GM18909 (cell line): ENCODE results near the gene FAM72C.
"Not testable (repeated sequence)": the region's sequence is repeated elsewhere in the genome, so short reads cannot be mapped to it uniquely, and the experiment has no call there.

Experiments
- ATAC-seq: cut with Tn5 transposase; IDR thresholded peaks from one replicate; pipeline ENCODE4 v1.9.1; 2021; ENCODE audit warnings: mild to moderate bottlenecking; ENCODE audit not compliant: unreplicated experiment, poor library complexity

The FAM72C gene

GRCh38 chr1:143987868-143988267 is 16.1 kb upstream of the FAM72C start:
- not testable (repeated sequence) for ATAC-seq

DNA sequence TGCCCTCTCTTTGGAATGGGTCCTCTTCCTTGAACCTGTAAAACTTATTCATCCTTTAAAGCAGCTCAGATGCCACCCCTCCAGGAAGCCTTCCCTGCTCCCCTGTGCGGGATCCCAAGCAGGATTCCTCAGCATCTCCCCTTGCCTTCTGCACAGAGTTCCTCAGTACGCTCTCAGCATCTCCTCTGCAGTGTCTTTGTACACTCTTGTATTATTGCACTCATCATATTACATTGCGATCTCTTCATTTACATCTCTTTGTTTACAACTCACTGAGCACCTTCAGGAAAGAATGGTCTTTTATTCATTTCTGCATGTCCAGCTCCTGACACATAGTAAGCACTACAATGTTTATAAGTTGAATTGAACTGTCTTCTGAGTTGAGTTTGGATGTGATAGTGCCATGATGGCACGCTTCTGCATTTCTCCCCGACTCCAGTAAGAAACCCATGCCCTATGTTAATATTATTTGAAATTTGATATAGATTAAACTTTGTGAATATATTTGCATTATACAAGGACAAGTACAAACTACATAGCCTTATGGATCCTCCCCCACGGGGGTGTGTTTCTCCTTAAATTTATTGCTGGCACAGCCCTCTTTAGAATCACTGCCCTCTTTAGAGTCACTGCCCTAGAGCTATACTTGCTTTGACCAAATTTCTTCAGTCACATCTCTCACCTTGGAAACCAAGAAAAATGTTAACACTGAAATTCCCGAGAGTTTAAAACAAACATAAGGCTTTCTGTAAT is 13.1 kb upstream of the FAM72C start:
- not testable (repeated sequence) for ATAC-seq

DNA sequence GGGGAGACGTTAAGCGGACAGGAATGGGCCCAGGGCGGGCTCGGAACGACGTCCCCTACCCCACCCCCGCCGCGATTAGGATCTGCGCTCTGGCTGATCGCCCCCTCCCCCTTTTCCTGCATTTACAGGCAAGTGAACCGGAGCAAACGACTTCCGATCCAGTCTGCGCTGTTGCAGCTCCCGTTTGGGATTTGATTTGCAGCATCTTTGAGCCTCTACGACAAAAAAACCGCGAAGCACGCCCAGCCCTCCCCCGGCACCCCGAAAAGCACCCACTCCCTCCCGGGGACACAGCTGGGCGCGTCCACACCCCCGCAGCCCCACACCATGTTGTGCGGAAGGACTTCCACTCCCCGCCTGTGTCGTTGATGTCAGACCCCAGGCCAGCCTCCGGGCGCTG is 2.6 kb upstream of the FAM72C start:
- ATAC-seq = not testable (repeated sequence)

- ATAC-seq = not testable (repeated sequence)
These were observed 2.2 kb upstream of the FAM72C start for GRCh38 chr1:143973876-143974414.

DNA sequence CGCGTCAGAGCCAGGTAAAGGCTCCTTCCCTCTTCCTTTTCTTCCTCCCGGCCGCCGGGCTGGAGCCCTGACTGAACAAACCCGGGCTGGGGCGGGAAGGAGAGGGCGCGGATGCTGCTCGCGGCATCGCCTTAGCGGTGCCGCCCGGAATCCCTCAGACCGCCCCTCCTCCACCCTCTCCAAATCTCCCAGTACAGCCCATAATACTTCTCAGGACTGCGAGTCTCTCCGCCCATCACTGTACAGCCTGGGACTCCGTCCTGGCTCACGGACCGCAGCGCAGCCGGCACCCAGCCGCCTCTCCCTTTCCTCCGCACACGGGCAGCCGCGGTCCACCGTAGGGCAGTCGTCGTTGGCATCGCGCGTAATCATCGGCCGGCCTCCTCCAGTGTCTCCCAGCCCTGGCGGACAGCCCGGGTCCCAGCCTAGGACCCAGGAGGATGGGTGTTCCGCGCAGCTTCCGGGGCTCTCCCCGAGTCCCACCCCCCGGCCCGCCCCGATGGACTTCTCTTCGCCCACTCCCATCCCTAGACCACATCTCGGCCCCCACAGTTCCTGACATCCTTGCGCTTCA is 1.1 kb upstream of the FAM72C start:
- ATAC-seq = peak; percentile 3

DNA sequence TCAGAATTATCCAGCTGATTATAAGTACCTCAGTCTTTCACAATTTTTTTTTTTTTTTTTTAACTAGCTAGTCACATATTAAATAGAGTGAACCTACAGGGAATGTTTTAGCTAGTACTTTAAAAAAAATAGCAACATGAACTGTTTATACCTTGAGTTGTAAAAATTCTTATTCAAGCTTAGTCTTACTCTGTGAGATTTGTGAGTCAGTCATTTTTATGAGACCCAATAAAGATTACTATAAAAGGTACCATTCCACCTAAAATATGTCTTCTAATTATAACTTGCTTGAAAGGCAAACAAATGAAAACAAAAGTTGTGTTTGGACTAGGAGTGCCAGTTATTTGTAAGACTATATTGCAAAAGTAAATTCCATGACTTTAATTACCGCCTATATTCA is 5.9 kb downstream of the FAM72C start:
- ATAC-seq = not testable (repeated sequence)

DNA sequence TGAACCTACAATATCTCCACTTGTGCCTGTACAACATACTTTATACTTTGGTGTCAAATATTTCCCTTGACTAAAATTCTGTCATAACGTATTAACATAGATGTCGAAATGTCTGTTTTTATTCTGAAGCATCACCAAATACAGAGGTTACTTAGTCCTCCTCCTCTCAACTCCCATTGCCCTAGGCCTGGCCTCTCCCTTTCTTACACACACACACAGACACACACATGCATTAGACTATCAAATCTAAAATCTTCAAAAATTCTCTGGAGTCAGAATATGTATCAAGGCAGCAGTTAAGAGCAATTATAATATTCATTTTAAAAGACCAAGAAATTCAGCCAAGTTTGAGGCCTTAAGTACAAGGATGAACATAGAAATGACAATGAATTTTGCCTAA is 7.5 kb downstream of the FAM72C start:
- ATAC-seq = not testable (repeated sequence)

GRCh38 chr1:143955930-143956329 is 15.9 kb downstream of the FAM72C start:
- not testable (repeated sequence) for ATAC-seq

- ATAC-seq = not testable (repeated sequence)
These were observed 18.9 kb downstream of the FAM72C start for GRCh38 chr1:143952913-143953312.

GRCh38 chr1:143951485-143952391 is 20.0 kb downstream of the FAM72C start:
- ATAC-seq = not testable (repeated sequence)

GRCh38 chr1:143947749-143948148 is 24.0 kb downstream of the FAM72C start:
- not testable (repeated sequence) for ATAC-seq

DNA sequence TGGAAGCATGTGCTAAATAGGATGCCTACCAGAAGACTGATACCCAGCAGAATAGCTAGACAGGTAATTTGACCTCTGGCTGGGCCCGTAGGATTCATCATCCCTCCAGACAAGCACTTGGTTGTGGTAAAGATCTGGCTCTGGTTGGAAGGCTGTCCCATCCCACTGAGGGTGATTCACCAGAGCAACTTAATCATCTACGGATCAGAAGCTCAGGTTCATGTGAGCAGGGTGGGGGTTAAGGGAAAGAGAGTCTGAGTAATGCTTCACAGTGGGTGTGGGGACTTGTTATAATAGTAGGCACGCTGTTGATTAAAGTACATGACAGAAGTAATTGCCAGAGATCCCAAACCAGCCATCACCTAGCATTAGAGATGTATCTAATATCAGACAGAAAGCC is 26.5 kb downstream of the FAM72C start:
- ATAC-seq = not testable (repeated sequence)

GRCh38 chr1:143944576-143945240 is 27.1 kb downstream of the FAM72C start:
- not testable (repeated sequence) for ATAC-seq

GRCh38 chr1:143943319-143943978 is 28.3 kb downstream of the FAM72C start:
- ATAC-seq = not testable (repeated sequence)

GRCh38 chr1:143942238-143942860 is 29.4 kb downstream of the FAM72C start:
- not testable (repeated sequence) for ATAC-seq

DNA sequence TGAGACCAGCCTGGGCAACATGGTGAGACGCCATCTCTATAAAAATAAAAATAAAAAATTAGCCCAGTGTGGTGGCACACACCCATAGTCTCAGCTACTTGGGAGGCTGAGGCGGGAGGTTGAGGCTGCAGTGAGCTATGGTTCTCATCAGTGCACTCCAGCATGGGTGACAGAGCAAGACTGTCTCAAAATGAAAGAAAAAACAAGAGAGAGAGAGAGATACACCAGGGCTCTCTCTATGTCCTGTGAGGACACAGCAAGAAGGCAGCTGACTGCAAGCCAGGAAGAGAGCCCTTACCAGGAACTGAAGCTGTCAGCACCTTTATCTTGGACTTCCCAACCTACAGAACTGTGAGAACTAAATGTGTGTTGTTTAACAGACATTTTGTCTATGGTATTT is 32.1 kb downstream of the FAM72C start:
- ATAC-seq = not testable (repeated sequence)

GRCh38 chr1:143938922-143939321 is 32.9 kb downstream of the FAM72C start:
- not testable (repeated sequence) for ATAC-seq

DNA sequence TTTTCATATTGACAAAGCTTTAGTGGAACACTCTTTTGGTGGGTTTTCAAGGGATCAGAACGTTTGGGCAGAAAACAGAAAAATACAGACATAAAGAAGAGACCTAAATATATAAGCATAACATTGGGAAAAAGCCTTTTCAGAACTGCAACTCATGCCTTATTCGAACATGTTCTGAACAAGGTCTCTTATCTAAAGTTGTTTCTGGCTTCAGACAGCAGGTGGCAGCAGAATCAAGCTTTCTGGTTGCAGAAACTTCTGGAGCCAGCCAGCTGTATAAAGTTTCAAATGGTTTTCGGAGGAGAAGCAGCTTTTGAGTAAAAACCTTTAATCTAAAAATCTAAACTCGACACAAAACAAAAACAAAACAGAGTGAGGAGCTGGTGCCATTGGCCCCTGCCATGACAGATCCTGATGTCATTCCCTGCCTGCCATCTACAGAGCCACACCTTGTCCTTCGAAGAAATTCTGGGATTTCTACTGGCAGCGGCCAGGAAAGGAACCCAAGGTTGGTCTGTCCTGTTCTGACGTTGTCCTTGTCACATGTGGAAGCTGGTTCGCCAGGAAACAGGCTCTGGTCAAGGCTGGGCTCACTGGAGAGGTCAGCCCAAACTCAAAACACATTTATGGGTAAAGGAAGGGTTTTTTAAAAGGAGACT is 35.2 kb downstream of the FAM72C start:
- not testable (repeated sequence) for ATAC-seq
